Naive thymus-derived CD4-positive, alpha-beta T cell (primary cell): ENCODE results near the gene LPP. TPM values are rescaled to one million over a fixed set of nuclear protein-coding genes. Genes with fewer than 3 reads are reported as not detected.

Source experiments
- ATAC-seq: fragments of 150-1000 bp; cut with Tn5 transposase; 2 replicates; pipeline ENCODE4 v1.10.0; 2021; ENCODE audit warnings: mild to moderate bottlenecking, moderate library complexity
- CTCF ChIA-PET: fragments of 350-600 bp; sonication (Branson Sonifier 250); formaldehyde crosslinking; loops from one replicate; lab custom pipeline; 2021; ENCODE audit warnings: antibody characterized with exemption; lab: Charles Lee
- POLR2A ChIA-PET: fragments of 350-600 bp; sonication (Branson Sonifier 250); formaldehyde crosslinking; loops from one replicate; lab custom pipeline; 2021; ENCODE audit warnings: antibody characterized with exemption, inconsistent platforms; lab: Charles Lee
- DNase-seq, 9 donors: peaks; one replicate each; pipeline versions ENCODE4 v3.0.0 to v3.0.0-alpha.2; 2020 to 2022; ENCODE audit warnings: mixed read lengths in 1 of 9
- H3K27ac ChIP-seq: one replicate; pipeline ENCODE4 v1.7.0; 2013; ENCODE audit warnings: mild to moderate bottlenecking, low read depth, low read length, moderate library complexity
- H3K27me3 ChIP-seq, 2 donors: one replicate each; pipeline ENCODE4 v1.7.0; 2013; ENCODE audit warnings: low read length in 2 of 2, mild to moderate bottlenecking in 2 of 2, moderate library complexity in 2 of 2; ENCODE audit not compliant: control insufficient read depth in 2 of 2, insufficient read depth in 2 of 2
- H3K36me3 ChIP-seq, 3 experiments: 1 replicate in 2 of 3; 2 replicates in 1 of 3; pipeline ENCODE4 v1.7.0; 2013; ENCODE audit warnings: low read length in 3 of 3, mild to moderate bottlenecking in 3 of 3, moderate library complexity in 1 of 3; ENCODE audit not compliant: insufficient read depth in 3 of 3, control insufficient read depth in 2 of 3
- H3K4me1 ChIP-seq, 2 donors: one replicate each; pipeline ENCODE4 v1.7.0; 2013; ENCODE audit warnings: low read length in 2 of 2, mild to moderate bottlenecking in 2 of 2, moderate library complexity in 1 of 2; ENCODE audit not compliant: control insufficient read depth in 2 of 2, insufficient read depth in 2 of 2
- H3K4me3 ChIP-seq: 2 replicates; pipeline ENCODE4 v1.7.0; 2013; ENCODE audit warnings: mild to moderate bottlenecking, low read length
- H3K9me3 ChIP-seq, 3 experiments: 1 replicate in 2 of 3; 2 replicates in 1 of 3; pipeline ENCODE4 v1.7.0; 2013; ENCODE audit warnings: low read length in 3 of 3; ENCODE audit not compliant: control insufficient read depth in 2 of 3
- H3K27ac Mint-ChIP-seq, 9 donors: one replicate each; pipeline ENCODE4 v1.8.0; 2020 to 2022; ENCODE audit warnings: mixed read lengths in 9 of 9, mild to moderate bottlenecking in 8 of 9, moderate library complexity in 5 of 9, inconsistent platforms in 2 of 9
- H3K27me3 Mint-ChIP-seq, 5 donors: one replicate each; pipeline ENCODE4 v1.8.0; 2021 to 2022; ENCODE audit warnings: mixed read lengths in 5 of 5, mild to moderate bottlenecking in 1 of 5
- H3K36me3 Mint-ChIP-seq, 5 donors: one replicate each; pipeline ENCODE4 v1.8.0; 2020 to 2022; ENCODE audit warnings: mixed read lengths in 5 of 5, mild to moderate bottlenecking in 3 of 5, inconsistent platforms in 1 of 5
- H3K4me1 Mint-ChIP-seq, 7 donors: one replicate each; pipeline ENCODE4 v1.8.0; 2020 to 2022; ENCODE audit warnings: mixed read lengths in 7 of 7, mild to moderate bottlenecking in 3 of 7, inconsistent platforms in 1 of 7
- H3K4me3 Mint-ChIP-seq, 10 donors: one replicate each; pipeline ENCODE4 v1.8.0; 2020 to 2022; ENCODE audit warnings: mild to moderate bottlenecking in 10 of 10, mixed read lengths in 10 of 10, moderate library complexity in 6 of 10, inconsistent platforms in 2 of 10
- H3K9me3 Mint-ChIP-seq, 11 donors: one replicate each; pipeline ENCODE4 v1.8.0; 2020 to 2022; ENCODE audit warnings: mixed read lengths in 11 of 11, mild to moderate bottlenecking in 4 of 11, inconsistent platforms in 1 of 11, moderate library complexity in 1 of 11
- intact Hi-C, 2 donors: fragments of 100-400 bp; cut with micrococcal nuclease; formaldehyde crosslinking; loops; one replicate each; pipeline ENCODE4 v1.15.1; 2023
- polyA plus RNA-seq, 2 donors: library from polyadenylated mRNA; unstranded; fragments of 300-500 nt; fragmentation: Illumina TruSeq; gene quantifications; one replicate each; pipeline ENCODE4 v1.2.3, GENCODE V29; 2021
- total RNA-seq, 6 experiments: library from RNA in 5 of 6; stranded (reverse) in 5 of 6; gene quantifications; 1 replicate in 5 of 6; 2 replicates in 1 of 6; pipeline ENCODE4 v1.2.3 and lab custom pipeline; 2021 to 2026

LPP gene
- total and polyA plus RNA-seq, 7 experiments from 2014 or later: 10.3 to 95.2 (median 19.5) TPM

DNA sequence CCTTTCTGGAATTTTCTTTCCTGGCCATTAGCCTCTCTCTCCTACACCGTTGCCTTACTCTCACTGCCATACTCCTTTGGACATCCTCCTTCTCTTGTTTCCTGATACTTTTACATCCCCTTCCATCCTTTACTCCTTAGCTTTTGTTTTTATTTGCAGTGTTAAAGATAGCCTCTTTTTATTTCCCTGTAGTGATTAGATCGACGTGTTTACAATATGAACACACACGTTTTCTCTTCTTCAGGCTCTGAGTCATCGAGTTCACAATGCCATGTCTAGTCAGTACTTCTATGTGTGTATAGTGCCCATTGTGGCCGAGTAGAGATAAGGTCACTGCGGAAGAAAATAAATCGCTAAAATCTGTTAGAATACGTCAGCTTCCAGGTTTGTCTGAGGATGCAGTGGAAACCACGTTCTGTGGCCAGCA is 208.5 kb downstream of the LPP start:
- ATAC-seq: peak; percentile 33
- Mint-ChIP-seq H3K4me1 (peaks cover 31 to 69% (median 47%) of the 10 kb centered on the region in 7 donors), H3K27ac (peak overlapping the region in 4 of 9 donors; percentile 63 to 83 (median 64)), H3K4me3 (peak overlapping the region in 8 of 10 donors; percentile 1 to 71 (median 56)), H3K9me3 (no peaks in the 10 kb centered on the region), H3K36me3 (peaks cover 0 to 17% (median 5%) of the 10 kb centered on the region in 5 donors), H3K27me3 (peaks cover 0 to 2% (median 0%) of the 10 kb centered on the region in 5 donors)
- Histone ChIP-seq H3K27me3 (no peaks in the 10 kb centered on the region), H3K4me1 (peaks cover 31 to 32% of the 10 kb centered on the region in 2 donors), H3K4me3 (no peak overlapping the region), H3K27ac (no peak overlapping the region), H3K36me3 (no peaks in the 10 kb centered on the region), H3K9me3 (no peaks in the 10 kb centered on the region)
- intact Hi-C loops: no loop called here
- no peak for DNase-seq
- ChIA-PET POLR2A (interaction anchor here (1.0 kb wide), 1 partner anchor 209 kb away, joined by 3 read pairs; no protein-coding TSS in a partner anchor), CTCF (interaction anchor here (1.3 kb wide), 1 partner anchor 622 kb away, joined by 3 read pairs; no protein-coding TSS in a partner anchor)

DNA sequence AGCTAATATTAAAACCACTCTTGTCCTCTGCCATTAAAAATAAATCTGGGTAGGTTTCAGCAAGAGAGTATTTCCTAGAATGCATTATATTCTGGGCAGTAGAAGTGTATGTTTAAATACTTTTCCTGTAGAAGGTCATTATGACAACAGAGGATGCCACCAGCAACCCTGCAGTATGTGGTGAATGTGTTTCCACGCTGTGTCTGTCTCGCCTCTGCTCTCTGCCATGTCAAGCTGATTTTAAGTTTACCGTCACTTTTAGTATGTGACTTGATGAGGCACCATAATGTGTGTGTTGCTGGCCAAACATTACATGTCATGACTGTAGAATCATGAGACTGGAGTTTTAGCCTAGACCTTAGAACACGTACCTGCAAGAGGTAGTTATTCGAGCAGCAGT is 211.2 kb downstream of the LPP start:
- no peaks in the 10 kb centered on the region for H3K36me3 ChIP-seq
- POLR2A ChIA-PET: no interaction called here
- no peak overlapping the region for H3K4me3 ChIP-seq
- H3K27me3 Mint-ChIP-seq: no peaks in the 10 kb centered on the region
- no peaks in the 10 kb centered on the region for H3K27me3 ChIP-seq
- no peaks in the 10 kb centered on the region for H3K9me3 ChIP-seq
- no peaks in the 10 kb centered on the region for H3K9me3 Mint-ChIP-seq
- ATAC-seq: no peak
- no peak overlapping the region for H3K27ac ChIP-seq
- no peak overlapping the region for H3K27ac Mint-ChIP-seq
- H3K4me1 Mint-ChIP-seq: peaks cover 11 to 52% (median 39%) of the 10 kb centered on the region in 7 donors
- H3K36me3 Mint-ChIP-seq: peaks cover 0 to 18% (median 5%) of the 10 kb centered on the region in 5 donors
- no peak overlapping the region for H3K4me3 Mint-ChIP-seq
- intact Hi-C loops: no loop called here
- DNase-seq: no peak
- H3K4me1 ChIP-seq: peaks cover 6 to 12% of the 10 kb centered on the region in 2 donors
- CTCF ChIA-PET: no interaction called here

DNA sequence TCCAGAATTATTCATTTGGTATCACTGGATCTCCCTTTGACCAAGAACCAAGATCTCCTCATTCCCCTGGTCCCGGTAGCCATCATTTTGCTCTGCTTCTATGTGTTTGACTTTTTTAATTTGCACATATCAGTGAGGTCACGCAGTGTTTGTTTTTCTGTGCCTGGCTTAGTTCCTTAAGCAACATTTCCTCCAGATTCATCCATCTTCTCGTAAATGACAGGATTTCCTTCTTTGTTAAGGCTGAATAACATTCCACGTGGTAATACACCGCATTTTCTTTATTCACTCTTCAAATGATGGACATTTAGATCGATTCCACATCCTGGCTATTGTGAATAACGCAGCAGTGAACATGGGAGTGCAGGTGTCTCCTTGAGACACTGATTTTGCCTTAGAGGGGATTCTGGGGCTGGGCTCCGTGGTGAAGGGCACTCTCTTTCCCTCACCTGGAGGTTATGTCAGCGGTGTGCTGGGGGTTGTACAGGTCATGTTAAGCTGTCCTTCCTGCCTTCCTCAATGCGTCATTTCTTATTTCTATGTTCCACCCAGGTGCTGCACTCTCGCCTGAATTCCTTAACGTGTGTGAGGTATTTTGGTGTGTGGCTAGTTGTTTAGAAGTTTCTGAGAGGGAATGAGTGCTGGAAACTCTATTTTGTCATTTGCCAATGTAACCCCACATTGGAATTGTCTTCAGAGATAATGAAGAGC is 212.2 kb downstream of the LPP start:
- intact Hi-C loops: no loop called here
- peaks cover 6 to 44% (median 31%) of the 10 kb centered on the region in 7 donors for H3K4me1 Mint-ChIP-seq
- H3K9me3 Mint-ChIP-seq: peaks cover 0 to 2% (median 0%) of the 10 kb centered on the region in 11 donors
- no peak overlapping the region for H3K27ac Mint-ChIP-seq
- ChIA-PET POLR2A (interaction anchor here (0.6 kb wide), 2 partner anchors 46 to 72 kb away, joined by 3 read pairs; no protein-coding TSS in a partner anchor), CTCF (no interaction called here)
- no peak for DNase-seq
- H3K36me3 Mint-ChIP-seq: peaks cover 3 to 19% (median 10%) of the 10 kb centered on the region in 5 donors
- H3K4me1 ChIP-seq: peaks cover 6 to 9% of the 10 kb centered on the region in 2 donors
- no peak overlapping the region for H3K4me3 Mint-ChIP-seq
- no peak overlapping the region for H3K4me3 ChIP-seq
- no peaks in the 10 kb centered on the region for H3K27me3 Mint-ChIP-seq
- no peaks in the 10 kb centered on the region for H3K27me3 ChIP-seq
- no peaks in the 10 kb centered on the region for H3K9me3 ChIP-seq
- H3K27ac ChIP-seq: no peak overlapping the region
- ATAC-seq: no peak
- H3K36me3 ChIP-seq: no peaks in the 10 kb centered on the region

DNA sequence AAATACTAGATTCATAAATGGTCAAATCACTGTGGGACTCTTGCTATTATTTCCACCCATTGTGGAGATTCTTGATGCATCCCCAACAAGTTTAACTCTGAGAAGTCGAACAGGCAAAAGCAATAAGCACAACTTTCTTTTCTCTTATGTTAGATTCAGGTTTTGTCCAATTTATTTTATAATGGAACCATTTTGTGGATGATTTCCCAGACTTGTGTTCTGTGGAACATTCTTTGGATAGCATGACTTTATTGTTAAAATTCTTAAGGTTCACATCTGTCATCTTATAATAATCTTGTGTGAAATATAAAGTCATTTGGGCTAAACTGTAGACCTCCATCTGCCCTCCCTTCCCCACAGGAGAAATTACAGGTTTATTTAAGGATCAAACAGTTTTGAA is 213.7 kb downstream of the LPP start:
- Mint-ChIP-seq H3K27me3 (no peaks in the 10 kb centered on the region), H3K27ac (no peak overlapping the region), H3K4me1 (peaks cover 0 to 31% (median 21%) of the 10 kb centered on the region in 7 donors), H3K36me3 (peaks cover 3 to 21% (median 12%) of the 10 kb centered on the region in 5 donors), H3K9me3 (peaks cover 0 to 4% (median 0%) of the 10 kb centered on the region in 11 donors), H3K4me3 (no peak overlapping the region)
- H3K36me3 ChIP-seq: no peaks in the 10 kb centered on the region
- H3K9me3 ChIP-seq: no peaks in the 10 kb centered on the region
- no peaks in the 10 kb centered on the region for H3K27me3 ChIP-seq
- H3K4me1 ChIP-seq: no peaks in the 10 kb centered on the region
- DNase-seq (no peak), ATAC-seq (no peak)
- no peak overlapping the region for H3K27ac ChIP-seq
- intact Hi-C loops: no loop called here
- ChIA-PET POLR2A (interaction anchor here (0.7 kb wide), 1 partner anchor 1175 kb away, joined by 4 read pairs; no protein-coding TSS in a partner anchor), CTCF (no interaction called here)
- H3K4me3 ChIP-seq: no peak overlapping the region

DNA sequence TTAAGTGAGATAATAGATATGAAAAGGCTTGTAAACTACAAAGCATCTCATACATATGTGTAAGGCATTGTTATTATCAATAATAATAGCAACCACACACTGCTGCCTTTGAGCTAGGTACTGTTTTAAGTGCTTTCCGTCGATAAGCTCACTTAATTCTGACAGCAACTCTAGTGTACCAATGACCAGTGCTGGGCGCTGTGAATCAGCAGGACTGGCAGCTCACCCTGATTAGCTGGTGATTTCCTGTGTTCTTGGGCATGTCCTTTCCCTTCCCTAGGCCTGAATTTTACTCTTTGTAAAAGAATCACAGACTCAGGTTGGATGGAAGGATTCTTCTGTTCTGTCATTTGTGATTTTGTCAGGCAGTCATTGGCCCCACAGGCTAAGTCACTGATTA is 215.6 kb downstream of the LPP start:
- POLR2A ChIA-PET: no interaction called here
- Histone ChIP-seq H3K9me3 (no peaks in the 10 kb centered on the region), H3K36me3 (no peaks in the 10 kb centered on the region), H3K27me3 (no peaks in the 10 kb centered on the region), H3K27ac (no peak overlapping the region), H3K4me1 (no peaks in the 10 kb centered on the region), H3K4me3 (no peak overlapping the region)
- CTCF ChIA-PET: no interaction called here
- ATAC-seq (no peak), DNase-seq (no peak)
- Mint-ChIP-seq H3K4me3 (no peak overlapping the region), H3K9me3 (peaks cover 0 to 5% (median 0%) of the 10 kb centered on the region in 11 donors), H3K4me1 (peaks cover 0 to 21% (median 14%) of the 10 kb centered on the region in 7 donors), H3K27ac (peak overlapping the region in 1 of 9 donors; percentile 40), H3K27me3 (no peaks in the 10 kb centered on the region), H3K36me3 (peaks cover 3 to 20% (median 6%) of the 10 kb centered on the region in 5 donors)
- intact Hi-C loops: no loop called here

DNA sequence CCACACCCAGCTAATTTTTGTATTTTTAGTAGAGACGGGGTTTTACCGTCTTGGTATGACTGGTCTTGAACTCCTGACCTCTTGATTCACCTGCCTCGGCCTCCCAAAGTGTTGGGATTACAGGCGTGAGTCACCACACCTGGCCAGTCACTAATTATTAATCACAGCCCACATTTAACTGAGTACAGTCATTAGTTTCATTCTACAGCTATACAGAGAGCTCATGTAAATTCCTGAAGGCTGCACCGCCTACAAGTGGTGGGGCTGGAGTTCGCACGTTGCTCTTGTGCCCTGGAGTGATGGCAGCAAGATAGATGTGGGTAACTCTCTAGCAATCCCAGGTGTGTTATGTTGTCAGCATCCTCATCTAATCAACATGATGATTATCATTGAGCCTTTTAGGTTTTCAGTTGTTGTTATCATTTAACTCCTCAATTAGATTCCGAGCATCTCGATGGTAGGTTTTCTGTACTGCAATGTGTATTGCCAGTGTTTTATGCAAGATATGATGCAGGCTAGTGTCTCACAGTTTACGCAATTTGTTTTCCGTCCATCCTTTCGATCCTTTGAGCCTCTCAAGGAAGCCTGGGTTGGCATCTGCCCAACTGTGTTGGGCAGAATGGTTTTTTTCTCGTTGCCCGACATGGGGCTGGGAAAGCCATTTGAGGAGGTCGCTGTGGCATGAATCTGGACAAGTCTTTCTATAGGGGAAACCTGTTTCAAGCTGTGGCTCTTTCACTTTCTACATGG is 216.3 kb downstream of the LPP start:
- ChIA-PET CTCF (no interaction called here), POLR2A (no interaction called here)
- Mint-ChIP-seq H3K27ac (no peak overlapping the region), H3K27me3 (no peaks in the 10 kb centered on the region), H3K4me3 (no peak overlapping the region), H3K9me3 (peaks cover 0 to 5% (median 0%) of the 10 kb centered on the region in 11 donors), H3K4me1 (peaks cover 0 to 21% (median 13%) of the 10 kb centered on the region in 7 donors), H3K36me3 (peaks cover 3 to 22% (median 6%) of the 10 kb centered on the region in 5 donors)
- Histone ChIP-seq H3K27me3 (no peaks in the 10 kb centered on the region), H3K4me3 (no peak overlapping the region), H3K36me3 (no peaks in the 10 kb centered on the region), H3K4me1 (no peaks in the 10 kb centered on the region), H3K9me3 (no peaks in the 10 kb centered on the region), H3K27ac (no peak overlapping the region)
- DNase-seq (no peak), ATAC-seq (no peak)
- intact Hi-C loops: no loop called here
